B cell (primary cell): Measurements from ENCODE around the gene MEIOB.
"Not testable (repeated sequence)": the region's sequence is repeated elsewhere in the genome, so short reads cannot be mapped to it uniquely, and the experiment has no call there.

Experiments used
- CTCF ChIP-seq: fragments of 200-600 bp; IDR thresholded peaks from one replicate; pipeline ENCODE4 v1.8.0; 2022; ENCODE audit warnings: antibody characterized with exemption, mild to moderate bottlenecking
- EZH2 ChIP-seq: IDR thresholded peaks from 2 replicates; pipeline ENCODE4 v1.6.1; 2012; ENCODE audit warnings: borderline replicate concordance, low read depth, mild to moderate bottlenecking, moderate library complexity, low read length; ENCODE audit not compliant: insufficient read depth, poor library complexity, severe bottlenecking

- TF ChIP-seq CTCF, EZH2: not testable (repeated sequence)
Measured at GRCh38 chr16:1897692-1898091, 25.7 kb upstream of the MEIOB start.
